GM23248 (cell line): ENCODE results near the gene ADAMTSL1. TPM values are rescaled to one million over a fixed set of nuclear protein-coding genes. Genes with fewer than 3 reads are reported as not detected.

ENCODE experiments used
- DNase-seq: peaks from one replicate; pipeline ENCODE4 v3.0.0-alpha.2; 2015
- H2AFZ ChIP-seq: fragments of 200-600 bp; sonication (generic); 2 replicates; pipeline ENCODE4 v1.6.1; 2016; ENCODE audit warnings: antibody characterized with exemption
- H3F3A ChIP-seq: fragments of 200-600 bp; sonication (generic); 2 replicates; pipeline ENCODE4 v1.6.1; 2016; ENCODE audit warnings: mild to moderate bottlenecking, antibody characterized with exemption, mixed run types; ENCODE audit not compliant: insufficient read depth
- H3K27ac ChIP-seq: fragments of 200-600 bp; sonication (generic); 2 replicates; pipeline ENCODE4 v1.5.1; 2016; ENCODE audit warnings: mild to moderate bottlenecking
- H3K27me3 ChIP-seq: fragments of 200-600 bp; sonication (generic); replicated peaks from 2 replicates; pipeline ENCODE4 v1.6.1; 2016; ENCODE audit warnings: mild to moderate bottlenecking; ENCODE audit not compliant: insufficient read depth
- H3K36me3 ChIP-seq: fragments of 200-600 bp; sonication (generic); 2 replicates; pipeline ENCODE4 v1.6.1; 2016; ENCODE audit warnings: low read depth, mild to moderate bottlenecking
- H3K4me1 ChIP-seq: fragments of 200-600 bp; sonication (generic); 2 replicates; pipeline ENCODE4 v1.6.1; 2016; ENCODE audit warnings: mild to moderate bottlenecking; ENCODE audit not compliant: insufficient read depth
- H3K4me2 ChIP-seq: fragments of 200-600 bp; sonication (generic); one replicate; pipeline ENCODE4 v1.6.1; 2016; ENCODE audit warnings: mild to moderate bottlenecking; ENCODE audit not compliant: unreplicated experiment
- H3K4me3 ChIP-seq: fragments of 200-600 bp; sonication (generic); 2 replicates; pipeline ENCODE4 v1.5.1; 2016; ENCODE audit warnings: mild to moderate bottlenecking
- H3K79me2 ChIP-seq: fragments of 200-600 bp; sonication (generic); 2 replicates; pipeline ENCODE4 v1.6.1; 2016; ENCODE audit warnings: mild to moderate bottlenecking; ENCODE audit not compliant: insufficient read depth
- H3K9ac ChIP-seq: fragments of 200-600 bp; sonication (generic); 2 replicates; pipeline ENCODE4 v1.6.1; 2016; ENCODE audit warnings: mild to moderate bottlenecking
- H3K9me2 ChIP-seq: fragments of 200-600 bp; sonication (generic); 2 replicates; pipeline ENCODE4 v1.6.1; 2016; ENCODE audit warnings: mixed run types, mild to moderate bottlenecking, moderate library complexity; ENCODE audit not compliant: insufficient read depth
- H3K9me3 ChIP-seq: fragments of 200-600 bp; sonication (generic); one replicate; pipeline ENCODE4 v1.6.1; 2017; ENCODE audit warnings: low read depth
- H4K20me1 ChIP-seq: fragments of 200-600 bp; sonication (generic); 2 replicates; pipeline ENCODE4 v1.6.0; 2016; ENCODE audit not compliant: insufficient read depth
- EZH2 ChIP-seq: fragments of 200-600 bp; sonication (generic); IDR thresholded peaks from 2 replicates; pipeline ENCODE4 v1.6.1; 2018; ENCODE audit warnings: antibody characterized with exemption, mild to moderate bottlenecking; ENCODE audit not compliant: insufficient read depth, poor library complexity, severe bottlenecking
- EZH2phosphoT487 ChIP-seq: fragments of 200-600 bp; sonication (generic); IDR thresholded peaks from 2 replicates; pipeline ENCODE4 v1.6.1; 2018; ENCODE audit warnings: antibody characterized with exemption, moderate library complexity, mild to moderate bottlenecking, low read depth; ENCODE audit not compliant: insufficient read depth
- WGBS, 2 experiments: methylation state at CpG; one replicate each; pipeline ENCODE4 v1.1.6; 2015 to 2017; ENCODE audit warnings: low lambda C conversion rate in 2 of 2, low coverage in 1 of 2; ENCODE audit errors: missing lambda C conversion rate in 2 of 2; 5-methylcytosine and 5-hydroxymethylcytosine counted together
- in situ Hi-C: fragments of 300-500 bp; cut with MboI; formaldehyde crosslinking; loops from 2 replicates; pipeline ENCODE4 v1.15.0; 2020
- polyA plus RNA-seq: library from polyadenylated mRNA; unstranded; fragments of >200 nt; fragmentation: Nextera tagmentation; extraction: Ambion mirVana; gene quantifications from 2 replicates; pipeline ENCODE4 v1.2.1, GENCODE V29; 2016
- total RNA-seq: library from RNA; depleted of rRNA; stranded (reverse); fragments of >200 nt; shearing (Covaris generic); gene quantifications from 2 replicates; pipeline ENCODE4 v1.2.3, GENCODE V29; 2014

The ADAMTSL1 gene
- total and polyA plus RNA-seq, 2 experiments from 2014 or later = 77.0 to 273 TPM

DNA sequence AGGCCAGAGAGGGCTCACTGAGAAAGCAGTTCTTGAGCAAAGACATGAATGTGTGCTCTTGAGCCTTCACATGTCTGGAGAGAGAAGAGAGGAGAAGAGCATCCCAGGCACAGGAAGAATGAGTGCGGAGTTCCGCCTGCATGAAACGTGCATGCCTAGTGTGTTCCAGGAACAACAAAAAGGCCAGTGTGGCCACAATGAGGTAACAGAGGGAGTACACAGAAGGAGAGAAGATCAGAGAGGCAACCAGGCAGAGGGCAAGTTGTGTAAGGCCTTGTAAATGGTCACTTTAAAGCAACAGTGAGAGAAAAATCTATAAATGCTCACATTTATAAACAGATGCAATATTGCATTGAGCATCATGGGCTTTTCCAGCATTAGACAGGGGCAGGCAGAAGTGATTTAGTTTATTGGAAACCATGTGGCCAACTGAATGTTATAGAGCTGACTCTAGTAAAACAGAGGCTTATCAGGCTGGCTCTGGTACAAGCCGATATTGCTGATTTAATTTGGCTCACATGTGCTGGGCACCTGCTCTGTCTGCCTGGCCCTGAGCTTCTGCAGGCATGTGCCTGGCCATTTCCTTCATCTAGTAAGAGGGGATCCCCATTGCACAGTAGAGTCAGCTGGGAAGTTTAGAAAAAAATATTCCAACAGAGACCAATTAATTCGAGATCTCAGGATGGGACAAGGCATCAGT, 373.8 kb downstream of the ADAMTSL1 start:
- Histone ChIP-seq H3K36me3 (peaks cover 56% of the 10 kb centered on the region), H3F3A (peaks cover 10% of the 10 kb centered on the region; the same call in 1 of the 2 replicates), H3K4me1 (no peaks in the 10 kb centered on the region), H3K27me3 (no peaks in the 10 kb centered on the region), H4K20me1 (no peaks in the 10 kb centered on the region), H3K27ac (no peak overlapping the region), H3K9ac (no peak overlapping the region), H3K9me3 (no peaks in the 10 kb centered on the region), H3K79me2 (peaks cover 43% of the 10 kb centered on the region), H3K4me3 (no peak overlapping the region), H2AFZ (no peak overlapping the region), H3K4me2 (no peak overlapping the region), H3K9me2 (no peaks in the 10 kb centered on the region)
- in situ Hi-C loops = no loop called here
- 83 to 84% methylated on average over 5 of the region's 5 CpGs for WGBS, 2 experiments
- DNase-seq = no peak
- TF ChIP-seq EZH2 (no peak), EZH2phosphoT487 (no peak)

GRCh38 chr9:18848657-18849056, 374.7 kb downstream of the ADAMTSL1 start:
- Histone ChIP-seq H3K4me2 (no peak overlapping the region), H4K20me1 (no peaks in the 10 kb centered on the region), H3K4me3 (no peak overlapping the region), H3K27me3 (no peaks in the 10 kb centered on the region), H3K9me2 (no peaks in the 10 kb centered on the region), H3K79me2 (peaks cover 45% of the 10 kb centered on the region), H3K4me1 (no peaks in the 10 kb centered on the region), H3F3A (peaks cover 14% of the 10 kb centered on the region; the same call in 1 of the 2 replicates), H3K27ac (no peak overlapping the region), H2AFZ (no peak overlapping the region), H3K36me3 (peaks cover 65% of the 10 kb centered on the region), H3K9ac (no peak overlapping the region), H3K9me3 (no peaks in the 10 kb centered on the region)
- in situ Hi-C loops = no loop called here
- DNase-seq = no peak
- 95 to 97% methylated on average over 3 of the region's 3 CpGs for WGBS, 2 experiments
- no peak for TF ChIP-seq EZH2phosphoT487
- TF ChIP-seq EZH2 = no peak

DNA sequence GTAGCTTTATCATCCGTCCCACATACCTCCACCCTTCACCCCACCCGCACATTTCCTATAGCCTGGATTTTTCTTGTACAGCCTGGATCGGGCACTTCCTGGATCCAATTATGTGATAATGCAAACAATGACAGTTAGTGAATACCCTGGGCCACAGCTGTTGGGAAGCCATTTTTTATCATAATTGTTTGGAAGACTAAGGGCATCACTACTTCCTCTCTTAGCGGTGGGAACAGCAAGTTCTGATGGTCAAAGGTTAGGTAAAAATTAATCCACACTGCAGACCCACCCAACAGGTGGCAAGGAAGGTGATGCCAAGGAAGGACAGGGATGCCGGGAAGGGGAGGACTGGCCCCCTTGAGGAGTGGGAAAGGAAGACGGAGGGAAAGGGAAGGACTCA, 375.3 kb downstream of the ADAMTSL1 start:
- no peaks in the 10 kb centered on the region for H4K20me1 ChIP-seq
- H3K4me2 ChIP-seq = no peak overlapping the region
- no peak overlapping the region for H3K4me3 ChIP-seq
- peaks cover 45% of the 10 kb centered on the region for H3K79me2 ChIP-seq
- H3K9me2 ChIP-seq = no peaks in the 10 kb centered on the region
- H2AFZ ChIP-seq = no peak overlapping the region
- H3K9me3 ChIP-seq = no peaks in the 10 kb centered on the region
- no peaks in the 10 kb centered on the region for H3K27me3 ChIP-seq
- H3K36me3 ChIP-seq = peaks cover 66% of the 10 kb centered on the region
- DNase-seq = no peak
- H3K9ac ChIP-seq = no peak overlapping the region
- in situ Hi-C loops = no loop called here
- no peaks in the 10 kb centered on the region for H3K4me1 ChIP-seq
- peaks cover 19% of the 10 kb centered on the region; the same call in 1 of the 2 replicates for H3F3A ChIP-seq
- no peak for TF ChIP-seq EZH2phosphoT487
- no peak for TF ChIP-seq EZH2
- 90 to 91% methylated on average over 6 of the region's 6 CpGs for WGBS, 2 experiments
- H3K27ac ChIP-seq = no peak overlapping the region

GRCh38 chr9:18849890-18850677, 376.1 kb downstream of the ADAMTSL1 start:
- in situ Hi-C loops = no loop called here
- peaks cover 44% of the 10 kb centered on the region for H3K79me2 ChIP-seq
- WGBS, 2 experiments = 96% methylated on average over 4 of the region's 4 CpGs
- H3K9me3 ChIP-seq = no peaks in the 10 kb centered on the region
- no peaks in the 10 kb centered on the region for H3K27me3 ChIP-seq
- no peaks in the 10 kb centered on the region for H4K20me1 ChIP-seq
- no peak overlapping the region for H2AFZ ChIP-seq
- H3K4me1 ChIP-seq = no peaks in the 10 kb centered on the region
- no peak overlapping the region for H3K9ac ChIP-seq
- H3K4me3 ChIP-seq = no peak overlapping the region
- H3K4me2 ChIP-seq = no peak overlapping the region
- peaks cover 70% of the 10 kb centered on the region for H3K36me3 ChIP-seq
- H3K27ac ChIP-seq = no peak overlapping the region
- TF ChIP-seq EZH2 (no peak), EZH2phosphoT487 (no peak)
- DNase-seq = no peak
- H3K9me2 ChIP-seq = no peaks in the 10 kb centered on the region
- H3F3A ChIP-seq = peaks cover 27% of the 10 kb centered on the region
